Fibroblast of skin of scalp (primary cell): ENCODE results near the gene SYCP3.
"Not testable (repeated sequence)": the region's sequence is repeated elsewhere in the genome, so short reads cannot be mapped to it uniquely, and the experiment has no call there.

ENCODE experiments used
- DNase-seq: peaks from one replicate; pipeline ENCODE4 v3.0.0-alpha.2; 2013

SYCP3 gene

DNA sequence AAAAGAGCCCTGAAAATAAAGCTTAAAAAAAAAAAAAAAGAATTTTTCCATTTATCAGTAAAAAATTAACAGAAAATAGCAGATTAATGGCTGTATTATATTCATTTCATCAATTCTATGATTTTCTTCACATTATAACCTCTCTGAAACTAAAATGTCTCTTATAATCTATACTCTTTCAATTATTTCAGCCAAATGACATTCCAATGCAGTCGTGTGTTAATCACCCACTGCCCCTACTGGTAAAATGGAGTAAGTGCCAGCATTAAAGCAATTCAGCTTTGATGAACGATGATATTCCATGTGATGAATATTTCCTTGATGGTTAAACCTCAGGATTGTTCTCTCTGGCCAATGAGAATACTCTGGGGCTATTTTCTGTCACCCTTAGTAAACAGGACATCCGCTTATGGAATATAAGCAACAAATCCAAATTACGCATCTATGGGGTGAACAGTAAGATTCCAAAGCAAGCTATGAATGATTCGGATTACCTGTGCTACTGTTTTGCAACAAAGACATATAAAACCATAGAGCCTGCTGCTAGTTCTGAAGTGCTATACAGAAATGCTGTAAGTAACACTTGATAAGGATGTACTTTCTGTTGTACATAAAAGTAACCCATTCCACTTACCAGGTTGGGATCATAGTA is 20.3 kb upstream of the SYCP3 start:
- DNase-seq = peak; percentile 42

DNA sequence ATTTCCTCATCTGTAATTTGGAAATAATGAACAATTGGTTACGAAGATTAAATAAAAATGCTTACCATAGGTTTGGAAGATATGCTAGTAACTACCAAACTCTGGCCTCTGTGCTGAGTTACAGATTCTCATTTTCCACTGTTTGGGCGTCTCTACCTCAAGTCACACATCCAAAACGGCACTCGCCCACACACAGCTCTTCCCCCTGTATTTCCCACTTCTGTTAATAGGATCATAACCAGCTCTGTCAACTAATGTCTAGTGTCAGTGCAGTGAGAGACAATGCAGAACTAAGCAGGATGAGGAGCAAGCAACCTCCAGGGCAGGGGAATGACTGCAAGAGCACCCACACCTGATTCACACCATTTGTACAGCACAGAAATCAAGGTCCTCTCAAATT is 10.9 kb upstream of the SYCP3 start:
- no peak for DNase-seq

DNA sequence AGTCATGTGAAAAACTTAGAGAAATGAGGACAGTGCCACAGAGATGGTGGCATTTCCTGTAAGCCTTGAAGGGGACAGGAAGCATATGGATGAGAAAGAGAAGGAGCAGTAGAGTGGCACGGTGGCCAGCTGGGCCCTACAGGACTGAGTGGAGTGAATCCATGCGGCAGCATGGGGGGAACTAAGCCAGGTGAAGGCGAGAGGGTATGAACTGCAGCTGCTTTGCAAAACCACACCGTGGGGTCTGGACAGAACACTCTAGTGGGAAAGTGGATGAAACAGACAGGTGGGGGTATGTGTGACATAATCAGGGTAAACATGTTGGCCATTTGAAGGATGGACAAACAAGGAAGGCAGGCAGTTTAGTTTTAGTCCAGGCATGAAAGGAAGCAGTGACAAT is 10.4 kb upstream of the SYCP3 start:
- no peak for DNase-seq

DNA sequence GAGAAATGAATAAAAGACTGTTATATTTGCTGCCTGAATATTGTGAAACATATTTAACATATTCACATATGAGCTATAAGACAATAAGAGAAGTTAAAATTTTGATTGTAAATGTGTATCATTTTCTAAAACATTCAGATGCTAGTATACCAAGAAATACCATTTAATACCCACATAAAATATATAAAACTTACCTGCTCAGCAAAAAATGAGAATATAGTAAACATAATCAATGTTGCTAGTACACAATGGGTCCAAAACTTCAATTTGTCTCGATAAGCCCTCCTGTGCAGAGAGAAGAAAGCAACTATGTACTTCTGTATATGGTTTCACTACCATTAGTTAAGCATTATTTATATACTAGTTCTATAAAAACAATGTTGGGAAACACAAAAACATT is 9.6 kb upstream of the SYCP3 start:
- no peak for DNase-seq

DNA sequence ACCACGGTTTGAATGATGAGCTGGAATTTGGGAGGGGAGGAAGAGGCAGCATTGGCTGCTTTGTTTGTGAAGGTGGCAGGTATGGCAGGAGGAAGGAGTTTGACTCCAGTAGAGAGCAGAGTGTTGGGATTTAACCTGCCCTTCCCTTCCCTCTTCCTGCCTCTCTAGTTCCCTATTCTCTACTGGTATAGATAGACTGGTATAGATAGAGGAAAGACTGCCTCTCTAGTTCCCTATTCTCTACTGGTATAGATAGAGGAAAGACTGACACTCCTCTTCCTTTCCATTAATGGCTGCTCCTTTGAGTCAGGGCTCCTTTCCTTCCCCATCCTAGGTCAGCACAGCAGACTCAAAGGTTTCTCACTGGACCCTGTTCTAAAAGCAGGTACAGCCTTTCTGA is 8.4 kb upstream of the SYCP3 start:
- DNase-seq = no peak

DNA sequence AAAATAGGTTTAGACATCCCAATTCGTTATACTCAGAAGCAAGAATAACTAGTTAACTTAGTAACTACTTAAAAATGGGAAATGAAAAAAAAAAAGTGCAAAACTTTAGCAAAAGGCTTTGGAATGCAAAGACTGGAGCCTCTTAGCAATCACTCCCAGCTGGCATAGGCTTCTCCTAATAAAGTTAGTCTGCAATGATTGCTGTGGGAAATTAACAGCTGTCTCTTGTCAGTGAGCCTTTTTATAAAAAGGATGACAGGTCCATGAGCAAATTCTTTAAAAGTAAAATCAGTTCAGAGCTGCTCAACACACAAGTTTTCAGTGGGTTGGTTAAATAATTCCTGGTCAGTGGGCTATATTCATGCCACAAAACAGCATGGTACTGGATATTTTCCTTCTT is 7.4 kb upstream of the SYCP3 start:
- peak; percentile 9 for DNase-seq

DNA sequence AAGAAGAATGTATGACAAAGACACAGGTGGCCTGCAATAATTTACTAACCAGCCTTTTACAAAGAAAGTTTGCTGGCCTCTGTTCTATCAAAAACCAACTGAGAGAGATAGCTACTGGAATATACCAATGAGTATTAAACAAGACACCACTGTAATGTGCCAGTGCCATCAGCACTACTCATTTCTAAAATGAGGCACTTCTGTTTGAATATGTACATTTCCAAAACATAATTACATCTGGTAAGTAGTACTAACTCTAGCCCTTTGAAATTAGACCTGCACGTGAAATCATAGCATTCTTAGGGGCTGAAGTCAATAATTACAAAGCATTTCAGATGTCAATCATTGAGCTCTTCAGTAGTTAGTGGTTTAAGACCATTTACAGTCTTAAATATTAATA is 6.9 kb upstream of the SYCP3 start:
- no peak for DNase-seq

DNA sequence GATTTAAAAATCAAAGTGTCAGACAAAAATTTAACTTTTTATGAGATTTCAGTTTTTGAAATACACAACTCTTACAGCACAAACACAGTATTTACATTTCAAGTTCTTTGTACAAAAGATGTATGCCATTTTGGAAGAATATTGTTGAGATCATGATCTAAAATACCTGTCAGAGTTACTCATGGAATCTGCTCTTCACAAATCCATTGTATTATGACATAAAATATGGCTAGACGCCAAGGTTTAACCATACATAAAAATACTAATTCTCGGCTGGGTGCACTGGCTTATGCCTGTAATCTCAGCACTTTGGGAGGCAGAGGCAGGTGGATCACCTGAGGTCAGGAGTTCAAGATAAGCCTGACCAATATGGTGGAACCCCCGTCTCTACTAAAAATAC is 6.2 kb upstream of the SYCP3 start:
- DNase-seq = no peak

DNA sequence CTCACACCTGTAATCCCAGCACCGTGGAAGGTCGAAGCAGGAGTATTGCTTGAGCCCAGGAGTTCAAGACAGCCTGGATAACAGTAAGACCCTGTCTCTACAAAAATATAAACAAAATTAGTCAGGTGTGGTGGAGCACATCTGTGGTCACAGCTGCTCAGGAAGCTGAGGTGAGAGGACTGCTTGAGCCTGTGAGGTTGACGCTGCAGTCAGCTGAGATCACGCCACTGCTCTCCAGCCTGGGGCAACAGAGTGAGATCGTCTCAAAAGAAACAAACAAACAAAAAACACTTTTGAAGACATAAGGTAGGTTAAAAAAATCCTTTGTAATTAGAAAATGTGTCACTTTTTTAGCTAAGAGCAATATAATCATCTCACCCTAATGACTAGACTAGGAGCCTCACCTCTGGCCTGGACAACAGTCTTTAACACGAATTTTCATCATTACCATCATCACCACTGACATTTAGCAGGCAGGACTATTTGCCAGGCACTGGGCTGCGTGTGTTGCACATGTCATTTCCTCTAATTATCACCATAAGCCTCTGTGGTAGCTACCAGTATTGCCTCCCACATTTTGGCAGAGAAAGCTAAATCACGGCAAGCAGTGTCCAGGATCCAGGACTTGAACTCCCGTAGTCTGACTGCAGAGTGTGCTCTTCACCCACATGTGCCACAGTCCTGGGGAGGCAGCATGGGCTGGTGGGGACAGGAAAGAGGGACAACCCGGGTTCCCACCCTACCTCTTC is 4.6 kb upstream of the SYCP3 start:
- no peak for DNase-seq

DNA sequence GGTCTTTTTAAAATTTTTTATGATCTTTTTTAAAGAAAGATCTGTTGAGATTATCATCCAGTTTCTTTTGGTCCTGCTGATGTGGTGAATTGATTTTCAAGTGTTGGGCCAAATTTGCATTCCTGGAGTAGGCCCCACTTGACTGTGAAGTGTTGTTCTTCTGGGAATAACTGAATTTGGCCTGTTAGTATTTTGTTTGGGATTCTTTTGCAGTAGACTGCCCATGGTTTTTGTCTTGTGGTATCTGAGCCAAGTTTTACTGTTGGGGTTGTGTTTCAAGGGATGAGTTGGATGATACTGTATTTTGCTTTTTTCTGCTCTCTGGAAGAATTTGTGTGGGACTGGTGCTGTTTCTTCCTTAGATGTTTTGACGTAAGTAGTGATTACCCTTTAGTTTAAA is 4.0 kb upstream of the SYCP3 start:
- DNase-seq = peak; percentile 21

DNA sequence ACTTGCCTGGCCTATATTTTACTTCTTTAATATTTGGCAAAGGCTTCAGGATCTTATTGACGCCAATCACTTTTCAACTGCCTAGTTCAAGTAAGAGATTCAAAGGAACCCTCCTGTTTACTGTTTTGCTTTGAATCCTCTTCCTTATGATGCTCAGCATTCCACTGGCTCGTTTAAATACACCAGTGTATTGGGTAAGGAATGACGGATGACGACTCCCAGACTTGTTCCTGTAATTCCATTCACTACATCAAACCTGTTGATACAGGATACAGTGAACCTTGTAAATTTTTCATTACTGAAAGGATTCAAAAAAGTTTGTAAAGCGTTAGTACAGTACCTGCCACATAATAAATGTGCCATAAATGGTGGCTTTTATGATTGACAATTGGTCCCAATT is 1.7 kb upstream of the SYCP3 start:
- DNase-seq = no peak

DNA sequence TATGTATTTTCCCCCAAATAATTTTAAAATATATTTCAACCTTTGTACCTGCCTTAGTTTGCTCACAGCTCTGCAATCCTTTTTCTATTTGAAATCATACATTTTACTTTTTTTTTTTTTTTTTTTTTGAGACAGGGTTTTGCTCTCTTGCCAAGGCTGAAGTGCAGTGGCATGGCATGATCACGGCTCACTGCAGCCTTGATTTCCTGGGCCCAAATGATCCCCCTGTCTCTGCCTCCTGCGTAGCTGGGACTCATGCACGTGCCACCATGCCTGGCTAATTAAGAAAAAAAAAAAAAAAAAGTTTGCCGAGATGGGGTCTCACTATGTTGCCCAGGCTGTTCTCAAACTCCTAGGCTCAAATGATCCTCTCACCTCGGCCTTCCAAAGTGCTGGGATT is 1.3 kb upstream of the SYCP3 start:
- DNase-seq = no peak

DNA sequence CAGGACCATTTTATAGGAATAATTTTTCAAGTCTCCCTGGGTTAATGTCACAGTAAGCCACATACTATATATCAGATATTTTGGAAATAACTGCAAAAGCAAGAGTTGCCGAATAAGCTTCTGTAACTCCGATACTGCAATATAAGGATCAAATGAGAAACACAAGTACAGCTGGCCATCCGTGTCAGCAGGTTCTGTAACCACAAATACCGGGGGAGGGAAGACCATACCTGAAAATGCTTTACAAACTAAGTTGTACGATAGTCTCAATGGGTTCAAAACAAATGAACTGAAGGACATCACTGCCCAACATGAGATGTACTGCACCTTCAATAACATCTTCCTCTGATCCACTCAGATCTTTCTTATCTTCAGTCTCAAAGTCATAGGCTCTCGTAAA is 1.8 kb downstream of the SYCP3 start:
- no peak for DNase-seq

DNA sequence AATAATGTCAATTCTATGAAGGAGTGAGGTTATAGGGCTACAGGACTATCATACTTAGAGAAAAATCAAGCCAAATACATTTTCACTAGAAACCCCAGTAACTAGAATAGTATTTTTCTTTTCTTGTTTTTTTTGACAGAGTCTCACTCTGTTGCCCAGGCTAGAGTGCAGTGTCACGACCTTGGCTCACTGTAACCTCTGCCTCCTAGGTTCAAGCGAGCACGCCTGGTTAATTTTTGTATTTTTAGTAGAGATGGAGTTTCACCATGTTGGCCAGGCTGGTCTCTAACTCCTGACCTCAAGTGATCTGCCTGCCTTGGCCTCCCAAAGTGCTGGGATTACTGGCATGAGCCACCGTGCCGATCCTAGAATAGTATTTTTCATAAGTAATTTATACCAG is 4.8 kb downstream of the SYCP3 start:
- DNase-seq = not testable (repeated sequence)

DNA sequence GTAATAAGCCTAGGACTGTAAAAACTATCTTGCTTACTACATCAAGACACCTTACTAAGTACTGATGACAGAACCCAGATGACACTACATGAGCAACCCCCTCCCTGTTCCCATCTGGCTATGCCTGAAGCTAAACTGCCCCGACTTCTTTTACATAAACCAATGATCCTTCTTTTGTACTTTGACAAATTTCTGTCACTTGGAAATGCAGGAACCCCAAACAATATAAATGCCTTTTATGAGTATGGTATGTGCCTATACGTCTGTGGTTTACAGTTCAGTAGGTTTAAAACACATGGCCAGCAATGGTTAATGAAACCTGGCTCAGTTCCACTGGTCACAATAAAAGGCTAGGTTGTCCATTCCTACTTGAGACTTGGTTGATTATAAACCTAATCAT is 6.1 kb downstream of the SYCP3 start:
- no peak for DNase-seq

DNA sequence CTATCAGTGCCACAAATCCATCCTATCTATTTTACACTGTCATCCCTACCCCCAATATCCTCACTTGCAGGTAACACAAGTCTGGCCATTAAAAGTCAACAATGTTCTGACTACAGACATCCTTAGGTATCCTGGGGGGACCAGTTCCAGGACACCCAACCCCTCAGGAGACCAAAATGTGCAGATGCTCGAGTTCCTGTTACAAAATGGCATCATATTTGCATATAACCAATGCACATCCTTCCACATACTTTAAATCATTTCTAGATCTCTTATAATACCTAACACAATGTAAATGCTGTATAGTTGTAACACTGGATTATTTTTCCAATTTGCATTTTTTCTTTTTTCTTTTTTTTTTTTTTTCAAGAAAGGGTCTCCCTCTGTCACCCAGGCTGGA is 6.9 kb downstream of the SYCP3 start:
- no peak for DNase-seq

DNA sequence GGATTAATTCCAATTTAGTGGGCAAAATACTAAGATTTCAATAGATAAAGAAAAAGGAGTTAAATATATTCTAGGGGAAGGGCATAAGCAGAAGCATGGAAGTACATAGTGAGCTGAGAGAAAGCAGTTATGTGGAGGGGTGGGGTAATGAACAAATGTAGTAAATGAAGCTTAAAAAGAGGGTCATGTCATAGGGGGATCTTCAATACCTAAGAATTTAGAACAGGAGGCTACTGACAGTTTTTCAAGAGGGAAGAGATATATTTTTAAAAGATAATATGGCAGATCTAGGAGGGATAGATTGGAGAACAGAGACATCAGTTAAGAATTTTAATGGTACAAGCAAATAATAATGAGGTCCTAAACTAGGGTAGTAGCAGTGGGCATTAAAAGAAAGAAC is 9.4 kb downstream of the SYCP3 start:
- DNase-seq = no peak

DNA sequence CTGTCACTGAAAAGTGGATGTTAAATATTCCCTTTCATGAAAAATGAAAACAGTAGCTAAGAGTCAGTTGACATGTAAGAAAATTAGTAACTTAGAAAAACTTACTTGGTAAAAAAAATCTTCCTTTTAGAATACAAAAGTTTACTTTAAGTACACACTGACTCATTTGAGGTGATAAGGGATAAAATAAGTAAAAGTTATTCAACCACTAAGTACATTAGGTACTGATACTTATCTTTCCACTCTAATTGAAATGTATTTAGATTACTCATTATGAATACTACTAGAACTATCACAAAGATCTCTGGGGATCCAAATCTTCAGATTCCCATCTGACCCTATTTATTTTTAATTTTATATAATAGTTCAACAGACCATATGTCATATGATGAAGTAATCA is 12.2 kb downstream of the SYCP3 start:
- no peak for DNase-seq

DNA sequence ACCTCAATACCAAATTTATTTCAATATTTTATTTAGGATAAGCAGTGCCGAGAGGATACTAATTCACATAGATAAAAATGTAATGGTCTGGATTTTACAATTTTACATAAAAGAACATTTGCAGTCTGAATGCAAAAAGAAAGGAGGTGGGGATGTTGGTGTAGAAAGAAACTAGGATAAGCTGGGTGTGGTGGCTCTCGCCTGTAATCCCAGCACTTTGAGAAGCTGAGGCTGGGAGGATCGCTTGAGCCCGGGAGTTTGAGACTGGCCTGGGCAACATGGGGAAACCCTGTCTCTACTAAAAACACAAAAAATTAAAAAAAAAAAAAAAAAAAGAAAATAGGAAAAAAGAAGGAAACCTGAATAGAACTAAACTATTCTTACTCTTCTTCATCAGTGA is 16.9 kb downstream of the SYCP3 start:
- DNase-seq = no peak

DNA sequence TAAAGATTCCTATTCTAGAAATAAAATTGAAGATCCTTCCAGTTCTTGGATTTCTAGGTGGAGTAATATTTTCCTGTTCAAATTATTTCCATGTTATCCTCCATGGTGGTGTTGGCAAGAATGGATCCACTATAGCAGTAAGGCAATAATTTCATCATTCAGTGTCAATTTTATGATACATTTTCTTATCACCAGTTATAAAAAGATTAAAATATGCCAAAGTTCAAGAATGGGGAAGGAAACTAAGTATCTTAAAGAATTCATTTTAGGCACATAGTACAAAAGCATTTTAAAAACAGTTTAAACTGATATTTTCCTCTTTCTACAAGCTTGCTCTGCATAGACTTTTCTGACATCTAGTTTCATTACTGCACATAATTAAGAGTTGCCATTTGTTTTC is 19.1 kb downstream of the SYCP3 start:
- no peak for DNase-seq

DNA sequence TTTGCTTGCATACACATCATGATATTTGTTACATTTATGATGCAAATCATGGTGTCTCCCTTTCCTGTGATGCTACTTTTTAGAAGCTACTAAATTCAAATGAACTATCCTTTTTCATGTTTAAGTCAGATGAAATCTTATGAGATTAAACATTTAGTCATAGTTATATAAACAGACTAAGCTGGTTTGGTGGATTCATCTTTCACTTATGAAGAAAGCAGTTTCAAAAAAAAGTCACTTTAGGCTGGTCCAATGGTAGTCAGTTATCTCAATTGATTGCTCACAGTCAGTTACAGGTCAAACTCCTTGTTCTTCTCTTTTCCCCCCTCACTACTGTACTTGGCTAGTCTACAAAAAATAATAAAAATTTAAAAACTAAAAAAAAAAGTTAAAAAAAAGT is 19.7 kb downstream of the SYCP3 start:
- DNase-seq = no peak

DNA sequence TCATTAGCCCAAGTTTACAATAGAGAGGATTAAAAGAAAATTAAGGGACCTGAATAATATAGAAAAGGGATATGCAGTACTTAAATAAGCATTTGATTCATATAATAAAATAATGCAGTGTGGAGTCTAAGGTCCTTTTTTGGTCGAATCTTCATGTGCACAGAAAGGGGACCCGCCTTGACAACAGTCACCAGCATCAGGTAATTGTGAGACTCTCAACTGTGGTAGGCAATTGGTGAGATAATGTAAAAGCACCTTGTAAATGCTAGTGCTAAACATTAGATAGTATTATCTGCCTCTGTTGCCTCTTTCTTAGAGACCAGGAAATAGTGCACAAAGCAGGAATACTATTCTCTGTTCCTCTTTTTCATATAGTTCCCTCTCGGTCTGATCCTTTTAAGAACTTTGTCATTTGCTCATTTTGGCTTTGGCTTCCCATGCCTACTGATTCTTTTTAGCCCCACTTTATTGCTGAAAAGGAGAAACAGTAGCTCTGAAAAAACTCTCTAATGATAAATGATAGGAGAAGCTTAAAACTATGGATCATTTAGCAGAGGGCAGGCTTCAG is 24.3 kb downstream of the SYCP3 start:
- DNase-seq = no peak

DNA sequence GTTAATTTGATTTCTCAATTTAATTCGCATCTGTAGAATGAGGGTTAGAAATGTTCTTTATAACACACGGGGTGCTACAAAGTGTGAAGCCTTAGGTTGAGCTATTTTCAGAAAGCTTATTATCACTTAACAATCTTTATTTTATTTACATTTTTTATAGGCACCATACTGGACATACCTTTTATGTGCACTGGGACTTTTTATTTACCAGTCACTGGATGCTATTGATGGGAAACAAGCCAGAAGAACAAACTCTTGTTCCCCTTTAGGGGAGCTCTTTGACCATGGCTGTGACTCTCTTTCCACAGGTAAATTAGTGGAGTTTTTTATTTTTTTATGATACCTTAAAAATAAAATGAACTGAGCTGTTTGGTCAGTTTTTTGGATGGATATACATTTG is 25.3 kb downstream of the SYCP3 start:
- no peak for DNase-seq

DNA sequence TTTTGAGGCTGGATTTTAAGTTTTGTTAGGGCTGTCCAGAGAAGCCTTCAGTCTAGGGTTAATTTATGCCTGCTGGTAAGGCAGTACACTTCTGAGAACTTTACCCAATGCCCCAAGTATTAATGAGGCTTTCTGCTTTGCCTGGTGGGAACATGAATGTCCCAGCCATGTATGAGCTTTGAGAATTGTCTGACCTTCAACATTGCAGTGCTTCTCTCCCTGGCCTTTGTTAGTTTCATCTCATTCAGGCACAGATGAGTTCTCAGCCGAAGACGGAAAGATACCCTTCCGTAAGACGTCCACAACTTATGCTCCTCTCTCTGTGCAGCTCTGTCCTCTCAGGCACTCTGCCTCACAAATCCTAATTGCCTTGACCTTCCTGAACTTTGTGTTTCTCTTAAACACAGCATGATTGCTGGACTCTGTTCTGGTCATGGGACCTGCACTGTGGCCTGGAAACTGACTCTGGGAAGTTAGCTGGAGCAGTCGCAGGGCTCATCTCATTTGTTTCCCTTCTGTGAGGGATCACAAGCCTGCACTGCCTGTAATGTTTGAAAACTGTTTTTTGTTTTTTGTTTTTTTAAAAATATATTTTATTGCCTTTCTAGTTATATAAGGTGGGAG is 26.1 kb downstream of the SYCP3 start:
- DNase-seq = no peak
